ENCODE measurements around the gene KRT1.

KRT1 gene

GRCh38 chr12:52699960-52700359 lies 19.8 kb upstream of the KRT1 start:
- DNase-seq (ENCODE audit: low read depth, low spot score), result no peak
- Histone ChIP-seq H3K27ac (ENCODE audit: low read length) (no peak overlapping the region), H3K9me3 (ENCODE audit: control insufficient read depth, insufficient read depth, low read length) (no peaks in the 10 kb centered on the region), H3K4me3 (ENCODE audit: low read length) (no peak overlapping the region), H3K4me1 (ENCODE audit: control insufficient read depth, insufficient read depth, low read length) (0 out of 2 replicates have a peak, but pooled peaks cover 1% of the 10 kb centered on the region), H3K27me3 (ENCODE audit: control insufficient read depth, insufficient read depth, low read length) (no peaks in the 10 kb centered on the region), H3K36me3 (ENCODE audit: control insufficient read depth, insufficient read depth, low read length) (no peaks in the 10 kb centered on the region)
- no CpG with 5 or more reads among the region's 2 CpGs for WGBS (ENCODE audit: insufficient coverage, insufficient read length)

DNA sequence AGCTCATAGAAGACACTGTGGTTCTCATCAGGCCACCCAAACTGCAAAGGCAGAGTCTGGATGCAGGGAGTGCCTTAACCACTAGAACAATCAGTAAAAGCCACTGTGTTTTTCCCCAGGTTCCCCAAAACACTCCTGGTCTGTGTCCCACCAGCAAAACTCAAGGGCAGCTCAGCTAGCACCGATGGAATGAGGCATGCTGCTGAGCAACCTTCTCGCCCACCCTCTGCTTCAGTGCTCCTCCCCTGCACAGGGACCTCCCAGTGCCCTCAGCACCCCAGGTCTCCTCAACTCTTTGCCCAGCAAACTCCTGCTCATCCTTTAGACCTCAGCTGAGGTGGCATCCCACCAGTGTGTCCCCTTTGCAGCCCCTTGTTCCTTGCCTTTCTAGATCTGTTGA lies 19.2 kb upstream of the KRT1 start:
- H3K27me3 ChIP-seq (ENCODE audit: control insufficient read depth, insufficient read depth, low read length), result no peaks in the 10 kb centered on the region
- no CpG with 5 or more reads among the region's 2 CpGs for WGBS (ENCODE audit: insufficient coverage, insufficient read length)
- H3K9me3 ChIP-seq (ENCODE audit: control insufficient read depth, insufficient read depth, low read length), result no peaks in the 10 kb centered on the region
- no peak for DNase-seq (ENCODE audit: low read depth, low spot score)
- H3K36me3 ChIP-seq (ENCODE audit: control insufficient read depth, insufficient read depth, low read length), result no peaks in the 10 kb centered on the region
- H3K4me1 ChIP-seq (ENCODE audit: control insufficient read depth, insufficient read depth, low read length), result 0 out of 2 replicates have a peak, but pooled peaks cover 1% of the 10 kb centered on the region
- H3K4me3 ChIP-seq (ENCODE audit: low read length), result no peak overlapping the region
- no peak overlapping the region for H3K27ac ChIP-seq (ENCODE audit: low read length)

DNA sequence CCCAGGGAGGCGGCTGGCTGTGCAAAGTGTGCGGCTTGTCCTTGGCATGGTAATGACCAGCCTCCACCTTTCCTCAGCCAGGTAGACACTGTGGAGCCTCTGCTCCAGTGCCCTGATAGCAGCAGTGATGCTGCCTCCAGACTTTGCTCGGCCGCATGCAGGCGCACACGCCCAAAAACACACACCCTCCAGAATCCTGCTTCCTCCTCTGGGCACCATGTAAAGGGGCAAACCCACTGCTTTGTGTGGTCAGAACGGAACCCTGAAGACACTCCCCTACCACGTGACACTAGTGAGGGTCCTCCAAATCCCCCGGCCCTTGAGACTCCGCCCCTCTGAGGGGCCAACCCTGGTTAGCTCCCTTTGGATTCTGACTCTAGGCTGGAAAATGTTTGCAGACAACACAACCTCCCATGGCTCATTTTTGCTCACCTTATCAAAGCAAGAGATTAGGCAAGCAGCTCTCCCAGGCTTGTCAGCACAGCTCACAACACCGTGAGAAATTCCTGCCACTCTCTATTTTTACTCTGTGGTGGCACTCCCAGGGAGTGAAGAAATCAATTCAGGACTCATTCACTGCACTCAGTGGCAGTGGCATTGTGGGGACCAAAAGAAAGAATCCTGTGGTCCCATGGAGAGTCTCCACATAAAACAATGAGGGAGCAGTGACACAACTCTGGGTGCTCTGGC lies 18.6 kb upstream of the KRT1 start:
- Histone ChIP-seq H3K27ac (ENCODE audit: low read length) (no peak overlapping the region), H3K27me3 (ENCODE audit: control insufficient read depth, insufficient read depth, low read length) (no peaks in the 10 kb centered on the region), H3K36me3 (ENCODE audit: control insufficient read depth, insufficient read depth, low read length) (no peaks in the 10 kb centered on the region), H3K9me3 (ENCODE audit: control insufficient read depth, insufficient read depth, low read length) (no peaks in the 10 kb centered on the region), H3K4me1 (ENCODE audit: control insufficient read depth, insufficient read depth, low read length) (0 out of 2 replicates have a peak, but pooled peaks cover 1% of the 10 kb centered on the region), H3K4me3 (ENCODE audit: low read length) (no peak overlapping the region)
- WGBS (ENCODE audit: insufficient coverage, insufficient read length), result no CpG with 5 or more reads among the region's 11 CpGs
- no peak for DNase-seq (ENCODE audit: low read depth, low spot score)

DNA sequence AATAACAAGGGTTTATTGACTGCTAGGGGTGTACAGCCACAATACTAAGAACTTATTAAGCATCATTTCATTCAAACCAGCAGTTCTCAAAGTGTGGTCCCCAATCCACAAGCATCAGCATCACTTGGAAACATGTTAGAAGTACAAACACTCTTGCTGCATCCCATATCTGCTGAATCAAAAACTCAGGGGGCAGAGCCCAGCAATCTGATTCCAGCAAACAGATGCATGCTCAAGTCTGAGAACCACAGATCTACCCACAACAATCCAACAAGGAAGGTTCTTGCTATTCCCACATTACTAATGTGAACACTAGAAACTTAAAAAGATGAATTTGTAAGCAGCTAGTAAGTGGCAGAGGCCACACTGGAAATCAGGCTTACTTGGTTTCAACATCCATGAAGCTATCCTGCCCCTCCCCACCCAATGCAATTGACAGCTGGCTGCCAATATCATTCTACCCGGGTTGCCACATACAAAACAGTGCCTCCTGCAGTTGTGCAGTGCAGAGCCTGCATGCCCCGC lies 16.9 kb upstream of the KRT1 start:
- no CpG with 5 or more reads among the region's 2 CpGs for WGBS (ENCODE audit: insufficient coverage, insufficient read length)
- DNase-seq (ENCODE audit: low read depth, low spot score), result no peak
- 0 out of 2 replicates have a peak, but pooled peaks cover 1% of the 10 kb centered on the region for H3K4me1 ChIP-seq (ENCODE audit: control insufficient read depth, insufficient read depth, low read length)
- no peaks in the 10 kb centered on the region for H3K9me3 ChIP-seq (ENCODE audit: control insufficient read depth, insufficient read depth, low read length)
- no peaks in the 10 kb centered on the region for H3K36me3 ChIP-seq (ENCODE audit: control insufficient read depth, insufficient read depth, low read length)
- no peak overlapping the region for H3K27ac ChIP-seq (ENCODE audit: low read length)
- H3K4me3 ChIP-seq (ENCODE audit: low read length), result no peak overlapping the region
- no peaks in the 10 kb centered on the region for H3K27me3 ChIP-seq (ENCODE audit: control insufficient read depth, insufficient read depth, low read length)

- WGBS (ENCODE audit: insufficient coverage, insufficient read length), result no CpG with 5 or more reads among the region's 3 CpGs
- H3K4me1 ChIP-seq (ENCODE audit: control insufficient read depth, insufficient read depth, low read length), result 0 out of 2 replicates have a peak, but pooled peaks cover 1% of the 10 kb centered on the region
- H3K27me3 ChIP-seq (ENCODE audit: control insufficient read depth, insufficient read depth, low read length), result no peaks in the 10 kb centered on the region
- H3K36me3 ChIP-seq (ENCODE audit: control insufficient read depth, insufficient read depth, low read length), result no peaks in the 10 kb centered on the region
- no peak overlapping the region for H3K4me3 ChIP-seq (ENCODE audit: low read length)
- no peaks in the 10 kb centered on the region for H3K9me3 ChIP-seq (ENCODE audit: control insufficient read depth, insufficient read depth, low read length)
- no peak for DNase-seq (ENCODE audit: low read depth, low spot score)
- H3K27ac ChIP-seq (ENCODE audit: low read length), result no peak overlapping the region
Observed at GRCh38 chr12:52696588-52696987, 16.4 kb upstream of the KRT1 start.

DNA sequence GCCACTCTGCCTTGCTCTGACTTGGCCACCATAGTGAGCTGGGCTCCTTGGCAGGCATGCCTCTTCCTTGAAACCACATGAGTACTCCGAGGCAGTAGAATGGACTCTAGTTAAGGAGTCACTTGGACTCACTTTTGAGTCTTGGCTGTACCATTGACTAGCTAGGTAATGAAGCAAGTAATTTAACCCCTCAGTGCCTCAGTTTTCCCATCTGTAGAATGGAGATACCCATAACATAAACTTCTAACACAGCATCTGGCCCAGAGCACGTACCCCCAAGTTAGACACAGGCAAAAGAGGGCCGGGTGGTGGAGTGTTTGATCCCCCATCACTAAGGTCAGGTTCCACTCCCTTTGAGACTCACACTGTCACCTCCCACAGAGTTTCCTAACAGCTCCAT lies 14.8 kb upstream of the KRT1 start:
- Histone ChIP-seq H3K4me3 (ENCODE audit: low read length) (no peak overlapping the region), H3K27ac (ENCODE audit: low read length) (no peak overlapping the region), H3K36me3 (ENCODE audit: control insufficient read depth, insufficient read depth, low read length) (no peaks in the 10 kb centered on the region), H3K27me3 (ENCODE audit: control insufficient read depth, insufficient read depth, low read length) (peaks cover 3% of the 10 kb centered on the region; the same call in 1 of the 2 replicates), H3K9me3 (ENCODE audit: control insufficient read depth, insufficient read depth, low read length) (no peaks in the 10 kb centered on the region), H3K4me1 (ENCODE audit: control insufficient read depth, insufficient read depth, low read length) (0 out of 2 replicates have a peak, but pooled peaks cover 1% of the 10 kb centered on the region)
- WGBS (ENCODE audit: insufficient coverage, insufficient read length), result no CpG with 5 or more reads among the region's 3 CpGs
- DNase-seq (ENCODE audit: low read depth, low spot score), result no peak

GRCh38 chr12:52694151-52694550 lies 13.9 kb upstream of the KRT1 start:
- DNase-seq (ENCODE audit: low read depth, low spot score), result no peak
- Histone ChIP-seq H3K36me3 (ENCODE audit: control insufficient read depth, insufficient read depth, low read length) (no peaks in the 10 kb centered on the region), H3K9me3 (ENCODE audit: control insufficient read depth, insufficient read depth, low read length) (no peaks in the 10 kb centered on the region), H3K4me3 (ENCODE audit: low read length) (no peak overlapping the region), H3K27me3 (ENCODE audit: control insufficient read depth, insufficient read depth, low read length) (peaks cover 3% of the 10 kb centered on the region; the same call in 1 of the 2 replicates), H3K27ac (ENCODE audit: low read length) (no peak overlapping the region), H3K4me1 (ENCODE audit: control insufficient read depth, insufficient read depth, low read length) (0 out of 2 replicates have a peak, but pooled peaks cover 1% of the 10 kb centered on the region)
- no CpG with 5 or more reads among the region's 6 CpGs for WGBS (ENCODE audit: insufficient coverage, insufficient read length)

- Histone ChIP-seq H3K27me3 (ENCODE audit: control insufficient read depth, insufficient read depth, low read length) (peaks cover 3% of the 10 kb centered on the region; the same call in 1 of the 2 replicates), H3K9me3 (ENCODE audit: control insufficient read depth, insufficient read depth, low read length) (no peaks in the 10 kb centered on the region), H3K36me3 (ENCODE audit: control insufficient read depth, insufficient read depth, low read length) (no peaks in the 10 kb centered on the region), H3K4me3 (ENCODE audit: low read length) (no peak overlapping the region), H3K4me1 (ENCODE audit: control insufficient read depth, insufficient read depth, low read length) (0 out of 2 replicates have a peak, but pooled peaks cover 1% of the 10 kb centered on the region), H3K27ac (ENCODE audit: low read length) (no peak overlapping the region)
- no peak for DNase-seq (ENCODE audit: low read depth, low spot score)
- no CpG with 5 or more reads among the region's 5 CpGs for WGBS (ENCODE audit: insufficient coverage, insufficient read length)
Observed at GRCh38 chr12:52693261-52693660, 13.1 kb upstream of the KRT1 start.

GRCh38 chr12:52692254-52692653 lies 12.0 kb upstream of the KRT1 start:
- H3K36me3 ChIP-seq (ENCODE audit: control insufficient read depth, insufficient read depth, low read length), result no peaks in the 10 kb centered on the region
- H3K4me1 ChIP-seq (ENCODE audit: control insufficient read depth, insufficient read depth, low read length), result no peaks in the 10 kb centered on the region
- DNase-seq (ENCODE audit: low read depth, low spot score), result no peak
- H3K9me3 ChIP-seq (ENCODE audit: control insufficient read depth, insufficient read depth, low read length), result no peaks in the 10 kb centered on the region
- H3K4me3 ChIP-seq (ENCODE audit: low read length), result no peak overlapping the region
- H3K27me3 ChIP-seq (ENCODE audit: control insufficient read depth, insufficient read depth, low read length), result peaks cover 3% of the 10 kb centered on the region; the same call in 1 of the 2 replicates
- WGBS (ENCODE audit: insufficient coverage, insufficient read length), result no CpG with 5 or more reads among the region's 8 CpGs
- no peak overlapping the region for H3K27ac ChIP-seq (ENCODE audit: low read length)

DNA sequence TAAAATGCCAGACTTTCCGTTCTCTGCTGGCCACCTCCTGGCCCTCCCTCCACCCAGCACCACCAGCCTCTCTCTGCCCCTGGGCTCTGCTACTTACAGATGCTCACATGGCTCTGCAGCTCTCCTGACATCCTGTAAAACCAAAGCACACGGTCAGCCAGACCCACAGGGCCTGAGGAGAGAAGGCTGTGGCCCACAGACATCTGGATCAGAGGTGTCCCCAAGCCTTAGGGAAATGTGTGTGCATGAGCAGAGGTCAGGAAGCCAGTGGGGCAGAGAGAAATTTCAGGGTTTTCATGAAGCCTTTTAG lies 11.6 kb upstream of the KRT1 start:
- no peak for DNase-seq (ENCODE audit: low read depth, low spot score)
- H3K27me3 ChIP-seq (ENCODE audit: control insufficient read depth, insufficient read depth, low read length), result peaks cover 3% of the 10 kb centered on the region; the same call in 1 of the 2 replicates
- H3K4me3 ChIP-seq (ENCODE audit: low read length), result no peak overlapping the region
- H3K4me1 ChIP-seq (ENCODE audit: control insufficient read depth, insufficient read depth, low read length), result no peaks in the 10 kb centered on the region
- no peak overlapping the region for H3K27ac ChIP-seq (ENCODE audit: low read length)
- WGBS (ENCODE audit: insufficient coverage, insufficient read length), result no CpG with 5 or more reads among the region's 2 CpGs
- no peaks in the 10 kb centered on the region for H3K36me3 ChIP-seq (ENCODE audit: control insufficient read depth, insufficient read depth, low read length)
- H3K9me3 ChIP-seq (ENCODE audit: control insufficient read depth, insufficient read depth, low read length), result no peaks in the 10 kb centered on the region

Measured in iPS DF 6.9 (cell line).